NCI-H146 treated with DMSO at 0.1 percent for 48 hours (cell line): Measurements from ENCODE around the gene TNFSF13B.

Source experiments
- DNase-seq: peaks from one replicate; lab custom pipeline; 2025; ENCODE audit not compliant: unreplicated experiment; lab: John Stamatoyannopoulos, UW

TNFSF13B gene

DNA sequence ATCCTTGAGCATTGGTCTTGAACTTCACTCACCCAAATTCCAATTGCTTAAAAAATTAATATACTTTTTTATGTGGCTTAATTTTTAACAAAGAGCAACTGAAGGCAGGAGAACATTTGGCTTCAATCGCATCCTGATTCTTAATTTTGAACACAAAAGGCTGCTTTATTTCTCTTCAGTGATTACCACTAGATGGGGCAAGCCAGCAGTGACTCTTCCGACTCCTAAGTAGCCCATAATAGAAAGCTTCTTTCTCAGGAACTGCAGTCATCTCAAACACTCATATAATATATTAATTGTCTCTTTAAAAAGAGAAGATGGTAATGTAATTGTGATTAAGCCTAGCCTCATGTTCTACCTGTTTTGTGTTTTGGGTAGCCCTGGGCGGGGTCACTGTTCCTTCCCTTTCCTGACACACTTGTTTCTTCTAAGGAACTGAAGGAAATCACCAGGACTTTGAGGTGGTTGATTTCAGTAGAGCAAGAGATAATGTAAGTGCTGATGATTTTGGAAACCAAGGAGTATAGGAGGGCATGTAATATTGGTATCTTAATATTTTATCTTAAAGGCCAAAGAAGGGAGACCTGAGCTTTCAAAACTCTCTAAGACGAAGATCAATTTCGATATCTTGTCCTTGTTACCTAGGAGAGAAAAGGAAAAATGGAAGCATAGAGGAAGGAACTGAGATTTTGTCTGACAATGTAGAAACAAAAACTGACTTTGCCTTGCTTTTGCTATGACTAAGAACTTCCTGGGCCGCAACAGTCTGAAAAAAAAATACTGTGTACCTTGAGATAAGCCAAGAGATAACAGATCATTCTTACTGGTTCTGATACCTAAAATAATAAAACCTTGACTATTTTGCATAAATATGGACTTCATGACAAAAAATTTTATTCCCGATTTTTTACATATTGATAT, 73.1 kb downstream of the TNFSF13B start:
- no peak for DNase-seq

DNA sequence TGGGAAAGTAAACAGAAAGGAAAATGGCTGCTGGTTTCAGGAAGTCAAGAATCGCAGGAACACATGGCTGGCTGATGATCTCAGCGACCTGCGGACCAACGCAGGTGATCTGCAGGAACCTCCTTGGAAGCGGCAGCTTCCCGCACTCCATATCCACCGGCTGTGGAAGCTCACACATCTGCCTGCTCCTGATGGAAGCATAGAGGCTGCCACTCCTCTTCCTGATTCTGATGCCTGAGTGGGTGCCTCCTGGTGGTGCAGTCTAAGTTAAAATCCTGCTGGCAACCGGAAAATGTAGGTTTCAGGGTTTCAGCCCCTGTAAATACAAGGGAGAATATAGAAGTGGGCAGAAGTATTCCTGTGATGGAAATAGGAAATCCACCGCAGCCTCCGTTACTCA, 75.5 kb downstream of the TNFSF13B start:
- DNase-seq = no peak

DNA sequence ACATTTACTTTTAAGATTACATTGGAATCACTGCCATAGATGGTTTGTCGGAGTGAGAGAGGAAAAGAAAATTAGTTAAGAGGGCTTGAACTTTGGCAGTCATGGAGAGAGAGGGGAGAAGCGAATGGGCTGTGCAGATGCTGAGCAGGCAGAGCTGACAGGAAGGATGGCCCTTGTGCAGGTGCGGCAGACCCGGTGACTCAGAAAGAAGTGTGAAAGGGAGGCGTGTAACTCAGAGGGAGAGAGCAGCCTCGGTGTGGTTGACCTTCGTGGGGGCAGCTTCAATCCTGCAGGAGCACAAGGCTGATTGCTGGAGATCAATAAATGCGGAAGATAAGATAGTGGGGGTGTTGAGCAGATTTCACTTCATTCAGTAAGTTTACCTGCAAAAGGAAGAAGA, 76.9 kb downstream of the TNFSF13B start:
- peak; percentile 55 for DNase-seq

DNA sequence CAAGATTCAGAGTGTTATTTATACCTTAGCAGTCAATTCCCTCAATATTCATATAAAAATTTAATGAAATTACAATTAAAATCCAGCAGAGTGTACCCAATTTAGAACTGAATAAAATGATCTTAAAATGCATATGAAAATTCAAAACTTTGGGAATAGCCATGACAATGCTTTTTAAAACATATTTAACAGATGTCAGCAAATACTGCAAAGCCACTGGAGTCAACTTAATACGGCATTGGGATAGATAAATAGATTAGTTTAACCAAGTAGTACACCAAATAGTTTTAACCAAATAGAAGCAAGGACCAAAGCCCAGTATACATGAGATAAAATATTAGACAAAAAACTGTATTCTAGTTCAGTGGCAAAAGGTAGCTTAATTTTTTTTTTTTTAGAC, 79.8 kb downstream of the TNFSF13B start:
- DNase-seq = no peak

DNA sequence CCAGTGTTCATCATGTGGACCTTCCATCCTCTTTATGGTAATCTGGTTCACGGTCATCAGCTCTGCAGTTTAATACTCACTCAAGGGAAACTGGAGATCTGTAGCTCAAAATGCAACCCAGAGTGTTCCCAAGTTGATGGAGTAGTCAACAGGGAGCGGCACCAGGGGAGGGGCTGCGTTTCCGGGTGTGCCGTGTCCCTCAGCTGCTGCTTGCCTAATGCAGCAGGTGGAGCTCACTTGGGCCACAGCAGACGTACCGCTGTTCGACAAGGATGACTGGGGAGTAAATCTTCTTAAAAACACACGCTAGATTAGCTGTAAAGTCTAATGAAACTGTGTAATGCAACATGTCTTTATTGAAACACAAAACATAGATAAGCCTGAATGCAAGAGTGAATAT, 81.1 kb downstream of the TNFSF13B start:
- DNase-seq = peak; percentile 45

DNA sequence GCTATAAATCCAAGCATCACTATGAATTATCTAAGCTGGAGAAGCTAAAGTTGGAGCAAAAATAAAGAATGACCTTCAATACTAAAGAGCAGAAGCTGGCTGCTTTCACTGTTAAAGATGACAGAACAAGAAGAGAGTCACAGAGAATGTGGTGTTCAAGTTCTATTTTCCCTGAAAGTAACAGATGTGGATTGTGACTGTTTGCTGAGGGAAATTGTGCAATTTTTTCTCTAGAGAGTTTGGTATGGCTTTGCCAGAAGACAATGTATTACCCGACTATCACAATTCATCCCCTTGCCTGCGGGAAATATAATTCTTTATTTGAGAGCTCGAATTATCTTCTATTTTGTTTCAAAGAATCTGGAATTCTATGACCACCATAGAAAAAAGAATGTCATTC, 83.1 kb downstream of the TNFSF13B start:
- no peak for DNase-seq

DNA sequence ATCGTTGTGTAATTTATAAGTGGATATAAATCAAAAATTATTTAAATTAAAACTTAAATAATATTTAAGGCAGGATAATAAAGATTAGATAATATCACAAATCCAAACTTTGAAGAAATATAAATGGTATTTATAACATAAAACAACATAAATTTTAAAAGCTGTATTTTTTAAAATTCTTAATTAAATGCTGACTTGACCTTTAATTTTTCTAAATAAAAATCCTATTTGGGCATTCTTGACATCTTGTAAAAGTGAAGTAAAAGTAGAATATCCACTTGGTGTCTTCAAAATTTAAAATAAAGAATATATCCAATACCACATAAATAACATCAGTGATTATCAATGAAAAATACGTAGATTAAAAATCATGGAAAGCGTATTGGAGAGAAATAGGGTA, 87.7 kb downstream of the TNFSF13B start:
- DNase-seq = no peak
